SH-SY5Y (cell line): ENCODE results near the gene DST.

Experiments used
- GATA2 ChIP-seq: IDR thresholded peaks from 2 replicates; pipeline ENCODE4 v1.6.1; 2011; ENCODE audit warnings: mild to moderate bottlenecking, low read depth, low read length
- GATA3 ChIP-seq: IDR thresholded peaks from 2 replicates; pipeline ENCODE4 v1.6.1; 2011; ENCODE audit warnings: low read depth, mild to moderate bottlenecking, low read length, moderate library complexity

- TF ChIP-seq GATA2 = no peak
- TF ChIP-seq GATA3 = no peak
Measured at GRCh38 chr6:56642366-56643261, at the start of gene DST.
